H1 (cell line): ENCODE results near the gene INTS15. TPM values are rescaled to one million over a fixed set of nuclear protein-coding genes. Genes with fewer than 3 reads are reported as not detected.

Experiments used
- CTCF ChIA-PET: fragments of 300-600 bp; sonication (Branson Sonifier 250); formaldehyde crosslinking; loops from one replicate; lab custom pipeline; 2021; ENCODE audit not compliant: partially characterized antibody; lab: Charles Lee
- POLR2A ChIA-PET: fragments of 300-600 bp; sonication (Branson Sonifier 250); formaldehyde crosslinking; loops from one replicate; lab custom pipeline; 2021; ENCODE audit warnings: inconsistent platforms; ENCODE audit not compliant: partially characterized antibody; lab: Charles Lee
- DNase-seq, 2 experiments: peaks; one replicate each; pipeline versions ENCODE4 v3.0.0 to v3.0.0-alpha.2; 2010 to 2022; ENCODE audit warnings: low spot score in 2 of 2, low read depth in 1 of 2, mixed read lengths in 1 of 2
- FAIRE-seq: peaks from 2 replicates; lab custom pipeline; 2011; peaks lifted over from hg19 to GRCh38; lab: Jason Lieb, UNC
- H2AFZ ChIP-seq: 2 replicates; pipeline ENCODE4 v1.8.1; 2012; ENCODE audit warnings: low read length, inconsistent platforms
- H2AK5ac ChIP-seq: 2 replicates; pipeline ENCODE4 v1.6.1; 2013; ENCODE audit warnings: low read depth, low read length
- H2BK120ac ChIP-seq: replicated peaks from 2 replicates; pipeline ENCODE3; 2013; ENCODE audit warnings: low read depth, low read length, inconsistent platforms
- H2BK12ac ChIP-seq: 2 replicates; pipeline ENCODE4 v1.6.1; 2013; ENCODE audit warnings: low read depth, low read length
- H2BK15ac ChIP-seq: 2 replicates; pipeline ENCODE4 v1.6.1; 2013; ENCODE audit warnings: low read length
- H2BK20ac ChIP-seq: 2 replicates; pipeline ENCODE4 v1.6.1; 2013; ENCODE audit warnings: low read length
- H2BK5ac ChIP-seq: 2 replicates; pipeline ENCODE4 v1.6.1; 2013; ENCODE audit warnings: low read depth, low read length
- H3K14ac ChIP-seq: 2 replicates; pipeline ENCODE4 v1.6.1; 2013; ENCODE audit warnings: inconsistent platforms; ENCODE audit not compliant: insufficient read length
- H3K18ac ChIP-seq: 2 replicates; pipeline ENCODE4 v1.6.1; 2013; ENCODE audit warnings: low read length; ENCODE audit errors: extremely low read depth
- H3K23ac ChIP-seq: 2 replicates; pipeline ENCODE4 v1.6.1; 2013; ENCODE audit warnings: inconsistent platforms; ENCODE audit not compliant: insufficient read length
- H3K23me2 ChIP-seq: 2 replicates; pipeline ENCODE4 v1.6.1; 2013; ENCODE audit warnings: low read depth, low read length
- H3K27ac ChIP-seq: 2 replicates; pipeline ENCODE4 v1.6.1; 2011; ENCODE audit warnings: low read depth, low read length, inconsistent platforms
- H3K27me3 ChIP-seq, 4 experiments: replicated peaks in 1 of 4; 1 replicate in 1 of 4; 2 replicates in 3 of 4; pipeline versions ENCODE4 v1.6.1 to v1.8.1; 2011 to 2013; ENCODE audit warnings: low read length in 3 of 4, mild to moderate bottlenecking in 3 of 4, inconsistent platforms in 2 of 4, mixed read lengths in 2 of 4, moderate library complexity in 1 of 4; ENCODE audit not compliant: control insufficient read depth in 3 of 4, insufficient read depth in 3 of 4; ENCODE audit errors: extremely low read depth in 1 of 4
- H3K36me3 ChIP-seq, 4 experiments: 2 replicates each; pipeline versions ENCODE4 v1.6.1 to v1.8.1; 2011 to 2013; ENCODE audit warnings: mild to moderate bottlenecking in 4 of 4, low read length in 3 of 4, moderate library complexity in 2 of 4, control low read depth in 1 of 4, inconsistent platforms in 1 of 4; ENCODE audit not compliant: insufficient read depth in 4 of 4, control insufficient read depth in 2 of 4
- H3K4ac ChIP-seq: replicated peaks from 2 replicates; pipeline ENCODE3; 2013; ENCODE audit warnings: low read length, low read depth, mixed read lengths, inconsistent platforms; ENCODE audit not compliant: insufficient read length
- H3K4me1 ChIP-seq, 4 experiments: replicated peaks in 1 of 4; 1 replicate in 1 of 4; 2 replicates in 3 of 4; pipeline versions ENCODE4 v1.6.1 to v1.8.1; 2011 to 2013; ENCODE audit warnings: low read length in 3 of 4, inconsistent platforms in 2 of 4, mixed read lengths in 1 of 4; ENCODE audit not compliant: insufficient read depth in 4 of 4, control insufficient read depth in 3 of 4
- H3K4me2 ChIP-seq, 2 experiments: 2 replicates each; pipeline versions ENCODE4 v1.6.1 to v1.8.1; 2011 to 2013; ENCODE audit warnings: low read depth in 2 of 2, low read length in 2 of 2, control low read depth in 1 of 2, inconsistent platforms in 1 of 2, mild to moderate bottlenecking in 1 of 2; ENCODE audit not compliant: insufficient read depth in 1 of 2
- H3K4me3 ChIP-seq, 4 experiments: fragments of 200-600, 300-600 bp in 1 of 4; sonication (generic), shearing (Covaris generic), sonication (Bioruptor Twin) in 1 of 4; 2 replicates each; pipeline versions ENCODE4 v1.5.1 to v1.8.1; 2011 to 2016; ENCODE audit warnings: low read length in 4 of 4, low read depth in 3 of 4, control low read depth in 2 of 4, inconsistent platforms in 2 of 4, mild to moderate bottlenecking in 2 of 4, mixed read lengths in 1 of 4, moderate library complexity in 1 of 4; ENCODE audit not compliant: insufficient read depth in 2 of 4; ENCODE audit errors: extremely low read depth in 1 of 4
- H3K56ac ChIP-seq: replicated peaks from 2 replicates; pipeline ENCODE3; 2013; ENCODE audit warnings: low read depth, mild to moderate bottlenecking, mixed read lengths, low read length, inconsistent platforms; ENCODE audit not compliant: insufficient read length
- H3K79me1 ChIP-seq: 2 replicates; pipeline ENCODE4 v1.6.1; 2013; ENCODE audit warnings: low read depth, low read length, control low read depth
- H3K79me2 ChIP-seq, 2 experiments: 2 replicates each; pipeline versions ENCODE4 v1.6.1 to v1.8.1; 2012 to 2013; ENCODE audit warnings: low read length in 2 of 2, mild to moderate bottlenecking in 2 of 2, inconsistent platforms in 1 of 2; ENCODE audit not compliant: insufficient read depth in 2 of 2, control insufficient read depth in 1 of 2
- H3K9ac ChIP-seq, 4 experiments: replicated peaks in 1 of 4; 1 replicate in 1 of 4; 2 replicates in 3 of 4; pipeline versions ENCODE4 v1.6.1 to v1.8.1; 2011 to 2013; ENCODE audit warnings: low read depth in 3 of 4, low read length in 3 of 4, control low read depth in 2 of 4, mild to moderate bottlenecking in 2 of 4, moderate library complexity in 2 of 4, inconsistent platforms in 1 of 4; ENCODE audit errors: extremely low read depth in 1 of 4
- H3K9me3 ChIP-seq, 2 experiments: 2 replicates each; pipeline versions ENCODE4 v1.6.1 to v1.8.1; 2012 to 2013; ENCODE audit warnings: mild to moderate bottlenecking in 2 of 2, moderate library complexity in 2 of 2, control low read depth in 1 of 2, inconsistent platforms in 1 of 2, low read depth in 1 of 2, low read length in 1 of 2, mixed read lengths in 1 of 2; ENCODE audit not compliant: insufficient read depth in 2 of 2
- H4K20me1 ChIP-seq, 2 experiments: replicated peaks in 1 of 2; 2 replicates each; pipeline versions ENCODE3 to v1.8.1; 2011 to 2013; ENCODE audit warnings: inconsistent platforms in 2 of 2, low read length in 2 of 2, mild to moderate bottlenecking in 1 of 2; ENCODE audit not compliant: insufficient read depth in 2 of 2, control insufficient read depth in 1 of 2
- H4K5ac ChIP-seq: 2 replicates; pipeline ENCODE4 v1.6.1; 2013; ENCODE audit warnings: low read length, low read depth, mixed read lengths, inconsistent platforms; ENCODE audit not compliant: insufficient read length
- H4K8ac ChIP-seq: 2 replicates; pipeline ENCODE4 v1.8.0; 2013; ENCODE audit warnings: mild to moderate bottlenecking, moderate library complexity, low read length, inconsistent platforms; ENCODE audit not compliant: insufficient read depth; ENCODE audit errors: extremely low read depth
- H4K91ac ChIP-seq: replicated peaks from 2 replicates; pipeline ENCODE3; 2013; ENCODE audit warnings: low read length, mixed read lengths, inconsistent platforms; ENCODE audit not compliant: insufficient read length
- FOSL1 ChIP-seq: IDR thresholded peaks from 2 replicates; pipeline ENCODE4 v1.6.1; 2011; ENCODE audit warnings: mild to moderate bottlenecking, low read depth, low read length, moderate library complexity; ENCODE audit not compliant: insufficient read depth
- KDM5A ChIP-seq: fragments of 200-600 bp; IDR thresholded peaks from 2 replicates; pipeline ENCODE4 v1.7.1; 2012; ENCODE audit warnings: mild to moderate bottlenecking, low read length, inconsistent platforms, mixed read lengths
- SIX5 ChIP-seq: IDR thresholded peaks from 2 replicates; pipeline ENCODE4 v1.6.1; 2011; ENCODE audit warnings: mild to moderate bottlenecking, low read depth, low read length
- WGBS, 2 experiments: shearing (Covaris generic) in 1 of 2; methylation state at CpG; one replicate each; pipeline versions ENCODE4 v1.1.6 to v1.1.7; 2013 to 2015; ENCODE audit warnings: low lambda C conversion rate in 2 of 2, mixed read lengths in 2 of 2, inconsistent platforms in 1 of 2, low coverage in 1 of 2, missing lambda C conversion rate in 1 of 2; ENCODE audit not compliant: insufficient replicate concordance in 2 of 2, insufficient coverage in 1 of 2, insufficient read length in 1 of 2; ENCODE audit errors: extremely low coverage in 1 of 2, missing lambda C conversion rate in 1 of 2; 5-methylcytosine and 5-hydroxymethylcytosine counted together
- polyA plus RNA-seq, 7 experiments: library from polyadenylated mRNA; depleted of rRNA in 3 of 7; stranded (reverse) in 5 of 7; unstranded in 2 of 7; fragments of >200 nt in 5 of 7; fragments of 200-250 nt in 2 of 7; gene quantifications; 1 replicate in 5 of 7; 2 replicates in 1 of 7; 4 replicates in 1 of 7; pipeline versions ENCODE4 v1.2.1 to v1.2.3, GENCODE V29; 2011 to 2013; ENCODE audit warnings: missing spikeins in 2 of 7, mixed read lengths in 2 of 7
- total RNA-seq: library from RNA; stranded (reverse); fragmentation: NEBNext Ultra II Directional; extraction: Animal tissue kit (Norgen Biotek cat#: 25700); gene quantifications from 2 replicates; pipeline ENCODE4 v1.2.1, GENCODE V29; 2021

INTS15 gene
- total and polyA plus RNA-seq, 2 of the 8 experiments (the other 6 are each of a cell fraction or from before 2014, with no cell fraction given), result 23.0 to 25.7 TPM

- Histone ChIP-seq H4K20me1 (no peaks in the 10 kb centered on the region), H3K9me3 (no peaks in the 10 kb centered on the region), H3K23ac (no peak overlapping the region), H2BK120ac (no peak overlapping the region), H3K4me3 (no peak overlapping the region), H3K56ac (no peak overlapping the region), H3K4me2 (no peak overlapping the region), H4K5ac (no peak overlapping the region), H2BK15ac (no peak overlapping the region), H3K14ac (no peak overlapping the region), H3K79me2 (no peaks in the 10 kb centered on the region), H3K9ac (no peak overlapping the region), H2BK5ac (no peak overlapping the region), H2AFZ (peak overlapping the region; percentile 80), H3K27me3 (no peaks in the 10 kb centered on the region; a peak in 1 of 7 replicates), H3K18ac (no peak overlapping the region; the same call in 1 of the 2 replicates), H3K79me1 (no peaks in the 10 kb centered on the region), H3K4ac (no peak overlapping the region), H2AK5ac (no peak overlapping the region), H4K91ac (no peak overlapping the region), H3K4me1 (no peaks in the 10 kb centered on the region), H3K27ac (no peak overlapping the region), H2BK12ac (no peak overlapping the region), H2BK20ac (no peak overlapping the region), H3K23me2 (no peaks in the 10 kb centered on the region), H3K36me3 (no peaks in the 10 kb centered on the region), H4K8ac (no peak overlapping the region)
- WGBS, 2 experiments, result 79% methylated on average over 8 of the region's 12 CpGs; no CpG with 5 or more reads in 1 of the 2 experiments
- DNase-seq (peak in 1 of 2 experiments; percentile 52), FAIRE-seq (peak; percentile 95)
- TF ChIP-seq SIX5 (peak; percentile 59), KDM5A (no peak), FOSL1 (no peak)
- ChIA-PET CTCF (interaction anchor here (1.1 to 4.4 kb wide), 7 partner anchors 10 to 44 kb away, joined by 3 to 15 read pairs (median 5); partner anchors contain the start of genes INTS15 and ZDHHC4), POLR2A (interaction anchor here (0.9 to 1.0 kb wide), 2 partner anchors 16 to 74 kb away, joined by 3 to 4 read pairs; no protein-coding TSS in a partner anchor)
Observed at GRCh38 chr7:6546498-6547251, 43.1 kb upstream of the INTS15 start.
